ENCODE measurements around the gene RNF227. TPM values are rescaled to one million over a fixed set of nuclear protein-coding genes. Genes with fewer than 3 reads are reported as not detected.

RNF227 gene
- total RNA-seq, 3 donors from 2014 or later = 4.6 to 19.5 (median 8.6) TPM

DNA sequence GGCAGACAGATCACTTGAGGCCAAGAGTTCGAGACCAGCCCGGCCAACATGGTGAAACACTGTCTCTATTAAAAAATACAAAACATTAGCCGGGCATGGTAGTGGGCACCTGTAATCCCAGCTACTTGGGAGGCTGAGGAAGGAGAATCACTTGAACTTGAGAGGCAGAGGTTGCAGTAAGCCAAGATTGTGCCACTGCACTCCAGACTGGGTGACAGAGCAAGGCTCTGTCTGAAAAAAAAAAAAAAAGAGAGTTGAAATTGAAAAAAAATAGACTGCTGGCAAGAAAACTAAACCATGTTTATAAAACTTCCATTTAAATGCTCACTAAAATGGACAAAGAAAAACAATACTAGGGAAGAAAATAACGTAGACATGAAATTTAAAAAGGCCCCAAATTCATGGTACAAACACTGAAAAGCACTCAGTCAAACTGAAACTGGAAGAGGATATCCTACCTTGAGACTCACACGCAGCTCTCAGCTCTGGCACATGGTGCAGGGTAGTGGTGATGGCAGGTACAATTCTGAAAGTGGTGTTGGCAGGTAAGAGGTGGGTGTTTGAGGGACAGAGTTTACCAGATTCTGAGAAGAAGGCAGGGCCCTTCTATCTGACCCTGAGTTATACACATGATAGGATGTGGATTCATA is 35.2 kb upstream of the RNF227 start:
- no peak overlapping the region for H3K4me3 ChIP-seq
- TF ChIP-seq POLR2A (IDR thresholded peaks at IDR 0.05) = no peak
- TF ChIP-seq, protein P1, sequence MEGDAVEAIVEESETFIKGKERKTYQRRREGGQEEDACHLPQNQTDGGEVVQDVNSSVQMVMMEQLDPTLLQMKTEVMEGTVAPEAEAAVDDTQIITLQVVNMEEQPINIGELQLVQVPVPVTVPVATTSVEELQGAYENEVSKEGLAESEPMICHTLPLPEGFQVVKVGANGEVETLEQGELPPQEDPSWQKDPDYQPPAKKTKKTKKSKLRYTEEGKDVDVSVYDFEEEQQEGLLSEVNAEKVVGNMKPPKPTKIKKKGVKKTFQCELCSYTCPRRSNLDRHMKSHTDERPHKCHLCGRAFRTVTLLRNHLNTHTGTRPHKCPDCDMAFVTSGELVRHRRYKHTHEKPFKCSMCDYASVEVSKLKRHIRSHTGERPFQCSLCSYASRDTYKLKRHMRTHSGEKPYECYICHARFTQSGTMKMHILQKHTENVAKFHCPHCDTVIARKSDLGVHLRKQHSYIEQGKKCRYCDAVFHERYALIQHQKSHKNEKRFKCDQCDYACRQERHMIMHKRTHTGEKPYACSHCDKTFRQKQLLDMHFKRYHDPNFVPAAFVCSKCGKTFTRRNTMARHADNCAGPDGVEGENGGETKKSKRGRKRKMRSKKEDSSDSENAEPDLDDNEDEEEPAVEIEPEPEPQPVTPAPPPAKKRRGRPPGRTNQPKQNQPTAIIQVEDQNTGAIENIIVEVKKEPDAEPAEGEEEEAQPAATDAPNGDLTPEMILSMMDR (IDR thresholded peaks at IDR 0.05) = no peak
- DNase-seq (ENCODE audit: low spot score in 2 of 2) = no peak
- H3K4me1 ChIP-seq = no peaks in the 10 kb centered on the region
- H3K27ac ChIP-seq = no peak overlapping the region
- H3K9me3 ChIP-seq = no peaks in the 10 kb centered on the region
- no peaks in the 10 kb centered on the region for H3K36me3 ChIP-seq
- no peaks in the 10 kb centered on the region for H3K27me3 ChIP-seq
- intact Hi-C loops (cut with DNase I; ENCODE audit: low total_unique reads) = no loop called here

DNA sequence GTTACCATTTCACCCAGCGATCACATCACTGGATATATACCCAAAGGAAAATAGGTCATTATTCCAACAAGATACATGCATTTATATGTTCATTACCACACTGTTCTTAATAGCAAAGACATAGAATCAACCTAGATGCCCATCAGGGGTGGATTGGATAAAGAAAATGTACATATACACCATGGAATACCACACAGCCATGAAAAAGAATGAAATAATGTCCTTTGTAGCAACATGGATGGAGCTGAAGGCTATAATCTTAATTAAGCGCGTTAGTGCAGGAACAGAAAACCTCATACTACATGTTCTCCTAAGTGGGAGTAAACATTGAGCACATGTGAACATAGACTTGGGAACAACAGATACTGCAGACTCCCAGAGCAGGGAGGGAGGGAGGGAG is 34.5 kb upstream of the RNF227 start:
- DNase-seq (ENCODE audit: low spot score in 2 of 2) = no peak
- intact Hi-C loops (cut with DNase I; ENCODE audit: low total_unique reads) = no loop called here
- Histone ChIP-seq H3K4me3 (no peak overlapping the region), H3K4me1 (no peaks in the 10 kb centered on the region), H3K36me3 (no peaks in the 10 kb centered on the region), H3K27me3 (no peaks in the 10 kb centered on the region), H3K27ac (no peak overlapping the region), H3K9me3 (no peaks in the 10 kb centered on the region)
- TF ChIP-seq, protein P1 (IDR thresholded peaks at IDR 0.05) = no peak

DNA sequence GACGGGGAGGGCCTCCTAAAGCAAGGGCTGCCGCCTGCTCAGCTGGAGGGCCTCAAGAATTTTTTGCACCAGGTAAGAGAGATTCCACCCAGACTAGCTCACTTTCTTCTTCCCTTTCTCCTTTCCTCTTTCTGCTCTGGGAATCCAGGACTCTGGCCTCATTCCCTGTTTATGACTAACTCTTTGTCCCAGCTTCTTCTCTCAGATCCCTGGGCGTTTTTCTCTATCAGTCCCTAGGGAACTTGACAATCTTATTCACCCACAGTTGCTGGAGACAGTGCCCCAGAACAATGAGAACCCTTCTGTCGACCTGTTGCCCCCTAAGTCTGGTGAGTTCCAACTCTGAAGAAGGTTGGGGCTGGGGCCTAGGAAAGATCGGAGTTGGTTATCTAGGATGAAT is 31.6 kb upstream of the RNF227 start:
- Histone ChIP-seq H3K4me3 (no peak overlapping the region), H3K27me3 (no peaks in the 10 kb centered on the region), H3K4me1 (no peaks in the 10 kb centered on the region), H3K36me3 (peaks cover 11% of the 10 kb centered on the region), H3K9me3 (no peaks in the 10 kb centered on the region), H3K27ac (no peak overlapping the region)
- DNase-seq (ENCODE audit: low spot score in 2 of 2) = no peak
- TF ChIP-seq POLR2AphosphoS5 (IDR thresholded peaks at IDR 0.05) (no peak), POLR2A (IDR thresholded peaks at IDR 0.05) (no peak)
- TF ChIP-seq, protein P1 (IDR thresholded peaks at IDR 0.05) = no peak
- intact Hi-C loops (cut with DNase I; ENCODE audit: low total_unique reads) = no loop called here

DNA sequence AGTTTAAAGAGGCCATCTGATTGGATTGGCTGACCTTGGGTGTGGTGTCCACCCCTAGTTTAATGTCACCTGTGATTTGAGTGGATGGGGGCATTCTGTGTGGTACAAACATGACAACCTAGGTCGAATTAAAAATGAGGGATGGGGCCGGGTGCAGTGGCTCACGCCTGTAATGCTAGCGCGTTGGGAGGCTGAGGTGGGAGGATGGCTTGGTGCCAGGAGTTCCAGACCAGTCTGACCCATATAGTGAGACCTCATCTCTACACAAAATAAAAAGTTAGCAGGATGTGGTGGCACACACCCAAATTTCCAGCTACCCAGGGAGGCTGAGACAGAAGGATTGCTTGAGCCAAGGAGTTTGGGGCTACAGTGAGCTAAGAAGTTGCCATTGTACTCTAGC is 30.4 kb upstream of the RNF227 start:
- Histone ChIP-seq H3K4me3 (no peak overlapping the region), H3K36me3 (peaks cover 11% of the 10 kb centered on the region), H3K27me3 (no peaks in the 10 kb centered on the region), H3K9me3 (no peaks in the 10 kb centered on the region), H3K4me1 (no peaks in the 10 kb centered on the region), H3K27ac (no peak overlapping the region)
- TF ChIP-seq POLR2AphosphoS5 (IDR thresholded peaks at IDR 0.05) (no peak), POLR2A (IDR thresholded peaks at IDR 0.05) (no peak)
- TF ChIP-seq, protein P1 (IDR thresholded peaks at IDR 0.05) = no peak
- intact Hi-C loops (cut with DNase I; ENCODE audit: low total_unique reads) = loop anchor here (1.0 kb wide), 1 partner anchor 48 kb away; no protein-coding TSS in a partner anchor
- no peak for DNase-seq (ENCODE audit: low spot score in 2 of 2)

DNA sequence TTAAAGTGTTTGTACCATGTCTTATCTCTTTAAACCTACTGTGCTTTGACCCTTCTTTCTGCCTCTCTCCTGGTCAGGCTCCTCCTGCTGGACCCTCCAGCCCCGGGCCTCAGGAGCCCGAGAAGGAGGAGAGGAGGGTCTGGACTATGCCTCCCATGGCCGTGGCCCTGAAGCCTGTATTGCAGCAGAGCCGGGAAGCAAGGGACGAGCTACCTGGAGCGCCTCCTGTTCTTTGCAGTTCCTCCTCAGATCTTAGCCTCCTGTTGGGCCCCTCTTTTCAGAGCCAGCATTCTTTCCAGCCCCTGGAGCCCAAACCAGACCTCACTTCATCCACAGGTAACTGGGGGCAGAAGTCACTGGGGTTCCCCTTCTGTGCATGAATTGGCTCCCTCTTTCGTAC is 29.6 kb upstream of the RNF227 start:
- Histone ChIP-seq H3K27ac (no peak overlapping the region), H3K36me3 (peaks cover 11% of the 10 kb centered on the region), H3K9me3 (no peaks in the 10 kb centered on the region), H3K4me1 (no peaks in the 10 kb centered on the region), H3K27me3 (no peaks in the 10 kb centered on the region), H3K4me3 (no peak overlapping the region)
- no peak for DNase-seq (ENCODE audit: low spot score in 2 of 2)
- no peak for TF ChIP-seq POLR2AphosphoS5 (IDR thresholded peaks at IDR 0.05)
- no peak for TF ChIP-seq POLR2A (IDR thresholded peaks at IDR 0.05)
- TF ChIP-seq, protein P1 (IDR thresholded peaks at IDR 0.05) = no peak
- intact Hi-C loops (cut with DNase I; ENCODE audit: low total_unique reads) = loop anchor here (1.0 kb wide), 1 partner anchor 47 kb away; no protein-coding TSS in a partner anchor
